ENCODE data around the gene GOLPH3.
A peak's percentile ranks its signal among the peaks of the same experiment; 100 is the strongest.

- TF ChIP-seq YY1 (IDR thresholded peaks at IDR 0.05) (no peak), CTCF (IDR thresholded peaks at IDR 0.05; ENCODE audit: low read depth, low read length, missing input control) (peak; percentile 6), HNF4A (conservative IDR thresholded peaks at IDR 0.05) (no peak), ZBTB33 (IDR thresholded peaks at IDR 0.05) (no peak), ATF3 (IDR thresholded peaks at IDR 0.05) (no peak), EGR1 (IDR thresholded peaks at IDR 0.05; ENCODE audit: low read depth in 2 of 2) (no peak)
Measured at GRCh38 chr5:32115985-32116384, 58.1 kb downstream of the GOLPH3 start.
